Measurements from ENCODE around the gene BAHCC1.

Gene BAHCC1

GRCh38 chr17:81370294-81370693, 25.0 kb upstream of the BAHCC1 start:
- no peak overlapping the region for H3K4me3 ChIP-seq (ENCODE audit: low read length)
- TF ChIP-seq CTCF (IDR thresholded peaks at IDR 0.05; ENCODE audit: insufficient read depth, low read depth, low read length, missing control alignments): no peak
- DNase-seq (ENCODE audit: low read depth): no peak

- no peak for DNase-seq (ENCODE audit: low read depth)
- TF ChIP-seq CTCF (IDR thresholded peaks at IDR 0.05; ENCODE audit: insufficient read depth, low read depth, low read length, missing control alignments): peak; percentile 4
- no peak overlapping the region for H3K4me3 ChIP-seq (ENCODE audit: low read length)
Observed at GRCh38 chr17:81371910-81372760, 23.1 kb upstream of the BAHCC1 start.

- H3K4me3 ChIP-seq (ENCODE audit: low read length): no peak overlapping the region
- DNase-seq (ENCODE audit: low read depth): no peak
- no peak for TF ChIP-seq CTCF (IDR thresholded peaks at IDR 0.05; ENCODE audit: insufficient read depth, low read depth, low read length, missing control alignments)
Observed at GRCh38 chr17:81373536-81374160, 21.6 kb upstream of the BAHCC1 start.

GRCh38 chr17:81374890-81375289, 20.4 kb upstream of the BAHCC1 start:
- DNase-seq (ENCODE audit: low read depth): no peak

GRCh38 chr17:81376946-81377714, 18.1 kb upstream of the BAHCC1 start:
- H3K4me3 ChIP-seq (ENCODE audit: low read length): no peak overlapping the region
- no peak for TF ChIP-seq CTCF (IDR thresholded peaks at IDR 0.05; ENCODE audit: insufficient read depth, low read depth, low read length, missing control alignments)
- DNase-seq (ENCODE audit: low read depth): no peak

More at GRCh38 chr17:81374890-81375289, 20.4 kb upstream of the BAHCC1 start:
- TF ChIP-seq CTCF (IDR thresholded peaks at IDR 0.05; ENCODE audit: insufficient read depth, low read depth, low read length, missing control alignments): no peak
- no peak overlapping the region for H3K4me3 ChIP-seq (ENCODE audit: low read length)

- TF ChIP-seq CTCF (IDR thresholded peaks at IDR 0.05; ENCODE audit: insufficient read depth, low read depth, low read length, missing control alignments): no peak
- no peak overlapping the region for H3K4me3 ChIP-seq (ENCODE audit: low read length)
- DNase-seq (ENCODE audit: low read depth): no peak
Observed at GRCh38 chr17:81378941-81379511, 16.2 kb upstream of the BAHCC1 start.
